HUES48 (cell line): ENCODE results near the gene TMEM50A.

Experiments used
- H3K27ac ChIP-seq: one replicate; pipeline ENCODE4 v1.7.0; 2013; ENCODE audit warnings: low read depth, low read length, inconsistent platforms
- H3K27me3 ChIP-seq: 2 replicates; pipeline ENCODE4 v1.6.1; 2013; ENCODE audit warnings: mild to moderate bottlenecking, low read length; ENCODE audit not compliant: control insufficient read depth, insufficient read depth
- H3K36me3 ChIP-seq: 2 replicates; pipeline ENCODE4 v1.6.1; 2013; ENCODE audit warnings: low read length; ENCODE audit not compliant: control insufficient read depth, insufficient read depth
- H3K4me1 ChIP-seq: 2 replicates; pipeline ENCODE4 v1.6.1; 2013; ENCODE audit warnings: mild to moderate bottlenecking, low read length; ENCODE audit not compliant: control insufficient read depth, insufficient read depth
- H3K4me3 ChIP-seq: 2 replicates; pipeline ENCODE4 v1.5.1; 2013; ENCODE audit warnings: mild to moderate bottlenecking, low read depth, low read length
- H3K9ac ChIP-seq: 2 replicates; pipeline ENCODE4 v1.6.1; 2013; ENCODE audit warnings: mild to moderate bottlenecking, low read depth, low read length, moderate library complexity
- H3K9me3 ChIP-seq: 2 replicates; pipeline ENCODE4 v1.6.1; 2013; ENCODE audit warnings: low read length; ENCODE audit not compliant: control insufficient read depth, insufficient read depth

Gene TMEM50A

GRCh38 chr1:25338986-25339385 lies 852 bp downstream of the TMEM50A start:
- Histone ChIP-seq H3K36me3 (peaks cover 14% of the 10 kb centered on the region), H3K4me3 (peak overlapping the region; percentile 98), H3K4me1 (peaks cover 6% of the 10 kb centered on the region; the same call in 1 of the 2 replicates), H3K9me3 (no peaks in the 10 kb centered on the region), H3K27me3 (no peaks in the 10 kb centered on the region), H3K27ac (peak overlapping the region; percentile 98), H3K9ac (peak overlapping the region; percentile 87; the same call in 1 of the 2 replicates)

DNA sequence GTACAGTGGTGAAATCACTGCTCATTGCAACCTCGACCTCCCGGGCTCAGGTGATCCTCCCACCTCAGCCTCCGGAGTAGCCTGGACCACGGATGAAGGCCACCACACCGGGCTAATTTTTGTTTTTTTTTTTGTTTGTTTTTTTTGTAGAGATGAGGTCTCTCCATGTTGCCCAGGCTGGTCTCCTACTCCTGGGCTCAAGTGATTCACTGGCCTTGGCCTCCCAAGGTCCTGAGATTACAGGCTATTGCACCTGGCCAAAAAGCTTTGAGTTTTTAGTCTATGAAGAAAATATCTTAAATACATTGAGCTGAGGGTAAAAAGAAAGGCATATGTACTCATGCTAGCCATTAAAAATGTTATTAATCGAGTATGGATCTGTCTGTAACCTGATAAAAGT lies 3.6 kb downstream of the TMEM50A start:
- peaks cover 6% of the 10 kb centered on the region; the same call in 1 of the 2 replicates for H3K4me1 ChIP-seq
- H3K9ac ChIP-seq = no peak overlapping the region
- no peaks in the 10 kb centered on the region for H3K9me3 ChIP-seq
- H3K27me3 ChIP-seq = no peaks in the 10 kb centered on the region
- peaks cover 29% of the 10 kb centered on the region for H3K36me3 ChIP-seq
- no peak overlapping the region for H3K4me3 ChIP-seq
- H3K27ac ChIP-seq = no peak overlapping the region

DNA sequence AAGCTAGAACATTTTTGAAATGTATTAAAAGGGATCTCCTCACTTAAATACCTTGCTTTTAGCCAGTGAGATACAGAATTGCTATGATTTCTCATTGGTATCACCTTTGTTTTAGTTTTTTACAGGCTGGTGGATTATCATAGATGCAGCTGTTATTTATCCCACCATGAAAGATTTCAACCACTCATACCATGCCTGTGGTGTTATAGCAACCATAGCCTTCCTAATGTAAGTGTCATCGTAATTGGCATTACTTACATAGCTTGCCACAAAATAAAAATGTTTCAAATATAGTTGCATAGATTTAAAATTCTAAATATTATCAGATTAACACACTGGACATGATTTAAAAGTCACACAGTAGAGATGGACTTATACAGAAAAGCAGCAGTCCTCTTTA lies 4.7 kb downstream of the TMEM50A start:
- no peaks in the 10 kb centered on the region for H3K9me3 ChIP-seq
- peaks cover 6% of the 10 kb centered on the region; the same call in 1 of the 2 replicates for H3K4me1 ChIP-seq
- no peak overlapping the region for H3K4me3 ChIP-seq
- H3K27me3 ChIP-seq = no peaks in the 10 kb centered on the region
- H3K36me3 ChIP-seq = peaks cover 35% of the 10 kb centered on the region
- no peak overlapping the region for H3K27ac ChIP-seq
- no peak overlapping the region for H3K9ac ChIP-seq

- Histone ChIP-seq H3K9ac (no peak overlapping the region), H3K27me3 (no peaks in the 10 kb centered on the region), H3K36me3 (peaks cover 41% of the 10 kb centered on the region), H3K9me3 (no peaks in the 10 kb centered on the region), H3K27ac (no peak overlapping the region), H3K4me1 (peaks cover 6% of the 10 kb centered on the region; the same call in 1 of the 2 replicates), H3K4me3 (no peak overlapping the region)
These were observed 5.7 kb downstream of the TMEM50A start for GRCh38 chr1:25343872-25344271.

- no peaks in the 10 kb centered on the region for H3K4me1 ChIP-seq
- peaks cover 61% of the 10 kb centered on the region for H3K36me3 ChIP-seq
- no peak overlapping the region for H3K27ac ChIP-seq
- no peaks in the 10 kb centered on the region for H3K9me3 ChIP-seq
- no peak overlapping the region for H3K4me3 ChIP-seq
- H3K9ac ChIP-seq = no peak overlapping the region
- no peaks in the 10 kb centered on the region for H3K27me3 ChIP-seq
These were observed 9.4 kb downstream of the TMEM50A start for GRCh38 chr1:25347556-25347955.

DNA sequence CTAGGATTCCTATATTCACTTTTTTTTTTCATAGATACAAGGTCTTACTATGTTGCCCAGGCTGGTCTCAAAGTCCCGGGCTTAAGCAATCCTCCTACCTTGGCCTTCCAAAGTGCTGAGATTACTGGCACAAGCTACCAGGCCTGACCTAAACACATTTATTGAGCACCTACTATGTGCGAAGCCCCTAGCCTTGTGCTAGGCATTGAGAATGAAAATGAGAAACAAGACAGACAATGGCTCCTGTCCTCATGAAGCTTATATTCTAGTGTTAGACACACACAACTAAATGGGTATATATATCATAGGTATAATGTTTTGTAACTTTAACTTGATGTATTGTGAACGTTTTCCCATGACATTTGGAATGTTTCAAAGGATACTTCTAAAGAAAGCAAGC lies 11.5 kb downstream of the TMEM50A start:
- Histone ChIP-seq H3K36me3 (peaks cover 65% of the 10 kb centered on the region), H3K27me3 (no peaks in the 10 kb centered on the region), H3K4me3 (no peak overlapping the region), H3K4me1 (no peaks in the 10 kb centered on the region), H3K9ac (no peak overlapping the region), H3K27ac (no peak overlapping the region), H3K9me3 (no peaks in the 10 kb centered on the region)

DNA sequence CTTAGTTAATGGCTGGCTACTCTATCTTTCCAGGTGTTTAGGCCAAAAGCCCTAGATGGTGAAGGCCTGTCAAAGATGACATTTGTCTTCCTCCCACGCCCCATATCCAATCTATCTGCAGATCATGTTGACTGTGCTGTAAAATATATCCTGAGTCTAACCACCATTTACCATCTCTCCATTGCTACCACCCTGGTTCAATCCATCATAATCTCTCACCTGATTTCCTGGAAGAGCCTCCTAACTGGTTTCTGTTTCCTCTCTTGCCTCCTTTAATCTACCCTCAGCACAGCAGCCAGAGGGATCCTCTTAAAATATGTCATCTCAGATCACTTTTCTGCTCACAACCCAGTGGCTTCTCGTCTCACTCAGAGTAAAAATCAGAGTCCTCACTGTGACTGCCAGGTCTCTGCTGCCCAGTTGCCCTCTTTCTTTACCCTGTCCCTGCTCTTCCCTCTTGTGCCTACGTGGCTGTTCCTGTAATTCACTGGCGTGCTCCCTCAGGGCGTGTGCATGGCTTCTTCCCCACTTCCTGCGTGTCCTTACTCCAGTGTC lies 17.8 kb downstream of the TMEM50A start:
- Histone ChIP-seq H3K4me3 (no peak overlapping the region), H3K27ac (no peak overlapping the region), H3K36me3 (peaks cover 74% of the 10 kb centered on the region), H3K9me3 (no peaks in the 10 kb centered on the region), H3K9ac (no peak overlapping the region), H3K4me1 (no peaks in the 10 kb centered on the region), H3K27me3 (no peaks in the 10 kb centered on the region)

- Histone ChIP-seq H3K36me3 (peaks cover 76% of the 10 kb centered on the region), H3K27me3 (no peaks in the 10 kb centered on the region), H3K27ac (no peak overlapping the region), H3K4me3 (no peak overlapping the region), H3K9me3 (no peaks in the 10 kb centered on the region), H3K9ac (no peak overlapping the region), H3K4me1 (no peaks in the 10 kb centered on the region)
These were observed 18.3 kb downstream of the TMEM50A start for GRCh38 chr1:25356441-25356840.

DNA sequence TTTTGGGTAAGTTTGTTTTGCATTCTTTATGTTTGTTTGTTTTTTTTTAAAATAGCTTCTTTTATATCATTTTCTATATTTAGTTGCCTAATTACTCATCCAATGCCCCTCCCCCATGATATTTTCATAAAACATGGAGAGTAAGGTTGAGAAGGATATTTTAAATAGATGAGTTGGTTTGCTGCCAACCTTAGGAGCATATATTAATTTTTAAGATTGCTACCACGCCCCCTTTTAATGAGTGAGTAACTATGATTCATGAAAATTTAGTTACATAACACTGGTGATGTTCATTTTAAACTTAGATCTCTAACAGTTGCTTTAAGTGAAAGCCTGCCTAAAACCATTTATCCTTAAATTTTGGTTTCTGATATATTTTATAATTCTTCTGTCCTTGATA lies 18.7 kb downstream of the TMEM50A start:
- H3K36me3 ChIP-seq = peaks cover 78% of the 10 kb centered on the region
- H3K9me3 ChIP-seq = no peaks in the 10 kb centered on the region
- no peaks in the 10 kb centered on the region for H3K27me3 ChIP-seq
- H3K9ac ChIP-seq = no peak overlapping the region
- H3K4me1 ChIP-seq = no peaks in the 10 kb centered on the region
- H3K27ac ChIP-seq = no peak overlapping the region
- H3K4me3 ChIP-seq = no peak overlapping the region

DNA sequence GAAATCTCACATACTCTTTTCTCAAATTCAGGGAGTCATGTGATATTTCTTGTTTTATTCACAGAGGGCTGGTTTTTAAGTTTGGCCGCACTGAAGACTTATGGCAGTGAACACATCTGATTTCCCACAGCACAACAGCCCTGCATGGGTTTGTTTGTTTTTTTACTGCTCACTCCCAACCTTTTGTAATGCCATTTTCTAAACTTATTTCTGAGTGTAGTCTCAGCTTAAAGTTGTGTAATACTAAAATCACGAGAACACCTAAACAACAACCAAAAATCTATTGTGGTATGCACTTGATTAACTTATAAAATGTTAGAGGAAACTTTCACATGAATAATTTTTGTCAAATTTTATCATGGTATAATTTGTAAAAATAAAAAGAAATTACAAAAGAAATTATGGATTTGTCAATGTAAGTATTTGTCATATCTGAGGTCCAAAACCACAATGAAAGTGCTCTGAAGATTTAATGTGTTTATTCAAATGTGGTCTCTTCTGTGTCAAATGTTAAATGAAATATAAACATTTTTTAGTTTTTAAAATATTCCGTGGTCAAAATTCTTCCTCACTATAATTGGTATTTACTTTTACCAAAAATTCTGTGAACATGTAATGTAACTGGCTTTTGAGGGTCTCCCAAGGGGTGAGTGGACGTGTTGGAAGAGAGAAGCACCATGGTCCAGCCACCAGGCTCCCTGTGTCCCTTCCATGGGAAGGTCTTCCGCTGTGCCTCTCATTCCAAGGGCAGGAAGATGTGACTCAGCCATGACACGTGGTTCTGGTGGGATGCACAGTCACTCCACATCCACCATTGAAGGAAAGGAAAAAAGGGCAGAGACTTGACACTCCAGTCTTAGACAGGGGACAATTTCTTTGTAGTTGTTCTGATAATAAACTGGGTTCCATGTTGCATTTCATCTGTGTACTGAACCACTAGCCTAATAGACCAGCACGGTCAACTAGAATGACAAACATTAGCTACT lies 22.8 kb downstream of the TMEM50A start:
- H3K9me3 ChIP-seq = no peaks in the 10 kb centered on the region
- no peaks in the 10 kb centered on the region for H3K27me3 ChIP-seq
- peaks cover 50% of the 10 kb centered on the region for H3K36me3 ChIP-seq
- no peak overlapping the region for H3K9ac ChIP-seq
- no peaks in the 10 kb centered on the region for H3K4me1 ChIP-seq
- no peak overlapping the region for H3K27ac ChIP-seq
- no peak overlapping the region for H3K4me3 ChIP-seq

DNA sequence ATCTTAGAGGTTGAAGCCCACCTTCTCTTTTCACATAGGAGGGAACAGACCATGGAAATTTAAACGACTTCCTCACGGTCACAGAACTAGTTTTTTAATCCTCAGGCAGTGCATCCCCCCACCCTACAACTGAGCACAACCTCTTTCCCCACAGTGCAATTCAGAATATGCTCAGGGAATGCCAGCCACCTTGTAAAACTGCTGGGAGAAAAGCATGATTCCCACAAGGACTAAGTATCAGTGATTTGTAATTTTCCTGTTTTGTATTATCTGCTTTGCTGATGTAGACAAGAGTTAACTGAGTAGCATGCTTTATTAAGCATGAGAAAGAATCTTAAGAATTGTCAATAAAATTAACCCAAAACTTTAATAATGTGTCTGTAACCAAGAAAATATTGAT lies 23.8 kb downstream of the TMEM50A start:
- H3K27ac ChIP-seq = no peak overlapping the region
- H3K9me3 ChIP-seq = no peaks in the 10 kb centered on the region

More for the DNA sequence above, 23.8 kb downstream of the TMEM50A start:
- Histone ChIP-seq H3K9ac (no peak overlapping the region), H3K27me3 (no peaks in the 10 kb centered on the region), H3K4me1 (no peaks in the 10 kb centered on the region), H3K36me3 (peaks cover 40% of the 10 kb centered on the region), H3K4me3 (no peak overlapping the region)
